ENCODE data around the gene TMEM52B.

The TMEM52B gene

DNA sequence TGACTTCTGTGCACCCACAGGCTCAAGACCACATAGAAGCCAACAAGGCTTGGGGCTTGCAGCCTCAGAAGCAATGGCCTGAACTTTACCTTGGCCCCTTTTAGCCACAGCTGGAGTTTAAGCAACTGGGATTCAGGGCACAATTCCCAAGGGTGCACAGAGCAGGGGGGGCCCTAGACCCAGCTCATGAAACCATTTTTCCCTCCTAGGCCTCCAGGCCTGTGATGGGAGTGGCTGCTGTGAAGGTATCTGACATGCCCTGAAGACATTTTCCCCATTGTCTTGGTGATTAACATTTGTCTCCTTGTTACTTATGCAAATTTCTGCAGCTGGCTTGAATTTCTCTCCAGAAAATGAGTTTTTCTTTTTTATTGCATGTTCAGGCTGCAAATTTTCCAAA, 55.7 kb downstream of the TMEM52B start:
- TF ChIP-seq, protein P1, sequence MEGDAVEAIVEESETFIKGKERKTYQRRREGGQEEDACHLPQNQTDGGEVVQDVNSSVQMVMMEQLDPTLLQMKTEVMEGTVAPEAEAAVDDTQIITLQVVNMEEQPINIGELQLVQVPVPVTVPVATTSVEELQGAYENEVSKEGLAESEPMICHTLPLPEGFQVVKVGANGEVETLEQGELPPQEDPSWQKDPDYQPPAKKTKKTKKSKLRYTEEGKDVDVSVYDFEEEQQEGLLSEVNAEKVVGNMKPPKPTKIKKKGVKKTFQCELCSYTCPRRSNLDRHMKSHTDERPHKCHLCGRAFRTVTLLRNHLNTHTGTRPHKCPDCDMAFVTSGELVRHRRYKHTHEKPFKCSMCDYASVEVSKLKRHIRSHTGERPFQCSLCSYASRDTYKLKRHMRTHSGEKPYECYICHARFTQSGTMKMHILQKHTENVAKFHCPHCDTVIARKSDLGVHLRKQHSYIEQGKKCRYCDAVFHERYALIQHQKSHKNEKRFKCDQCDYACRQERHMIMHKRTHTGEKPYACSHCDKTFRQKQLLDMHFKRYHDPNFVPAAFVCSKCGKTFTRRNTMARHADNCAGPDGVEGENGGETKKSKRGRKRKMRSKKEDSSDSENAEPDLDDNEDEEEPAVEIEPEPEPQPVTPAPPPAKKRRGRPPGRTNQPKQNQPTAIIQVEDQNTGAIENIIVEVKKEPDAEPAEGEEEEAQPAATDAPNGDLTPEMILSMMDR (IDR thresholded peaks at IDR 0.05): no peak
- Histone ChIP-seq H3K36me3 (ENCODE audit: control insufficient read depth, insufficient read depth, low read length) (no peaks in the 10 kb centered on the region), H3K4me3 (ENCODE audit: low read depth, low read length) (no peak overlapping the region), H2AFZ (no peak overlapping the region), H3K9ac (no peak overlapping the region), H3K9me3 (ENCODE audit: control insufficient read depth, low read length) (no peaks in the 10 kb centered on the region), H3K27me3 (ENCODE audit: control insufficient read depth, insufficient read depth, low read length) (no peaks in the 10 kb centered on the region), H3K27ac (no peak overlapping the region), H3K79me2 (no peaks in the 10 kb centered on the region), H3K4me1 (no peaks in the 10 kb centered on the region), H3K4me2 (ENCODE audit: low read length) (no peak overlapping the region)

DNA sequence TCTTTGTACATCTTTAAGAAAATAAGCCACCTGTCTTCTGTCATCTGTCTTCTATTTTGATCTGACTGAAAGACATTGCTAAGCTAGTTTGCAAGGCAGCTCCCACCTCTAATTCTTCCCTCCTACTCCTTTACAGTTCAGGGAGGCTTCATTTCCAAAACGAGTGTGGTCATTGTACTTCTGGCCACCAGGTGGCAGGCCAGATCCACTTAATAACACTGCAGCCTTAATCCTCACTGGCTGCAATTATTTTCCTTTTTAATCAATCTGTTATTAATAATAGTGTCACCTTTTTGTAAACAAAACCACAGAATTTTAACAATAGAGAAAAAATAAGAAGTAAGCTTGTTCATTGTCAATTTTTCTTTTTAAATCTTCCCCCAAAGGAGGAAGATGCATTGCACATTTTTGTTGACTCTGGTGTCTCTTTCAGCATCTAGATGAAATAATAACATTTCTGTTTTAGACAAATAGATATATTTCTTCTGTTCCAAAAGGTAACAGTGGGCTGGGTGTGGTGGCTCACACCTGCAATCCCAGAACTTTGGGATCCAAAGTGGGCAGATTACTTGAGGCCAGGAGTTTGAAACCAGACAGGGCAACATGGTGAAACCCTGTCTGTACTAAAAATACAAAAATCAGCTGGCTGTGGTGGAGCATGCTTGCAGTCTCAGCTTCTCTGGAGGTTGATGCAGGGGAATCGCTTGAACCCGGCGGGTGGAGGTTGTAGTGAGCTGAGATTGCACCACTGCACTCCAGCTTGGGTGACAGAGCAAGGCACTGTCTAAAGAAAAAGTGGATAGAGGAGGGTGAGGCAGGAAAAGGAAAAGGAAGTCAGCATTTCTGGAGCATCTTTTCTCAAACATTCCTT, 57.2 kb downstream of the TMEM52B start:
- Histone ChIP-seq H3K4me1 (no peaks in the 10 kb centered on the region), H3K27ac (no peak overlapping the region), H3K4me3 (ENCODE audit: low read depth, low read length) (no peak overlapping the region), H3K9ac (no peak overlapping the region), H3K79me2 (no peaks in the 10 kb centered on the region), H3K9me3 (ENCODE audit: control insufficient read depth, low read length) (no peaks in the 10 kb centered on the region), H2AFZ (no peak overlapping the region), H3K4me2 (ENCODE audit: low read length) (no peak overlapping the region), H3K27me3 (ENCODE audit: control insufficient read depth, insufficient read depth, low read length) (no peaks in the 10 kb centered on the region), H3K36me3 (ENCODE audit: control insufficient read depth, insufficient read depth, low read length) (no peaks in the 10 kb centered on the region)
- TF ChIP-seq, protein P1 (IDR thresholded peaks at IDR 0.05): peak; percentile 91

DNA sequence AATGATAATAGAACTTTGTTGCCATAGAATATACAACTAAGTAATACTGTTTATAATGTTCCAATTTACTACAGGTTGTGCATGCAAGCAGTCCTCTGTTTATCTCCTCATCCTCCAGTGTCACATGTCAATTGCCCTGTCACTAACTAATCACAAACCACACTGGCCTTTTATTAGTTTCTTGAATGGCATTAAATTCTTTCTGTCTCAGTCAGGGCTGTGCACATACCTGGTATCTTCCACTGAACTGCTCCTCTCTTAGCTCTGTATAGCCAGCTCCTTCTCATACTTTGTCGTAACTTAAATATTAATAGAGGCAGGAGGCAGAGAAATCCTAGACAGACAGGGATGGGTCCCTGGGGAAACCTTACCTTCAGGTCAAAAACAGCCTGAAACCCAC, 57.9 kb downstream of the TMEM52B start:
- H2AFZ ChIP-seq: no peak overlapping the region
- H3K9ac ChIP-seq: no peak overlapping the region
- H3K36me3 ChIP-seq (ENCODE audit: control insufficient read depth, insufficient read depth, low read length): no peaks in the 10 kb centered on the region
- H3K4me2 ChIP-seq (ENCODE audit: low read length): no peak overlapping the region
- TF ChIP-seq, protein P1 (IDR thresholded peaks at IDR 0.05): no peak
- H3K79me2 ChIP-seq: no peaks in the 10 kb centered on the region
- no peak overlapping the region for H3K27ac ChIP-seq
- no peak overlapping the region for H3K4me3 ChIP-seq (ENCODE audit: low read depth, low read length)
- H3K4me1 ChIP-seq: no peaks in the 10 kb centered on the region
- no peaks in the 10 kb centered on the region for H3K9me3 ChIP-seq (ENCODE audit: control insufficient read depth, low read length)
- H3K27me3 ChIP-seq (ENCODE audit: control insufficient read depth, insufficient read depth, low read length): no peaks in the 10 kb centered on the region

DNA sequence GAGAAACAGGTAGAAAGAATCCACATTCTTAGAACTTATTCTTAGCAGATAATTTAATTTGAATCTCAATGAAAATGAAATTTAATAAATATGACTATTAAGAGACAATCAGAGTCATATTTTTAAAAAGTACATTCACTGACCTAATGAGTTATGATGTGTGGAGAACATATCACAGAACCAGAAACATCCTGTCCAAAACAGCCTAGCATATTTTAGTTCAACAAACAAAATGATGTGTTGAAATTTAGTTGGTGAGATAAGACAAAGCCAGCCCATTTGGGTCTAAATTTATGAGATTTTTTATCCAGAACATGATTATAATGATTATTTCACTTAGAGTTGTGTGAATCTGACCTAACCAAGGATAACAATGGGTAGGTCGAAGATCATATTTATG, 59.7 kb downstream of the TMEM52B start:
- no peaks in the 10 kb centered on the region for H3K4me1 ChIP-seq
- H2AFZ ChIP-seq: no peak overlapping the region
- no peak overlapping the region for H3K4me2 ChIP-seq (ENCODE audit: low read length)
- TF ChIP-seq, protein P1 (IDR thresholded peaks at IDR 0.05): no peak
- no peak overlapping the region for H3K27ac ChIP-seq
- H3K36me3 ChIP-seq (ENCODE audit: control insufficient read depth, insufficient read depth, low read length): no peaks in the 10 kb centered on the region
- no peak overlapping the region for H3K4me3 ChIP-seq (ENCODE audit: low read depth, low read length)
- no peaks in the 10 kb centered on the region for H3K9me3 ChIP-seq (ENCODE audit: control insufficient read depth, low read length)
- no peak overlapping the region for H3K9ac ChIP-seq
- H3K79me2 ChIP-seq: no peaks in the 10 kb centered on the region
- H3K27me3 ChIP-seq (ENCODE audit: control insufficient read depth, insufficient read depth, low read length): no peaks in the 10 kb centered on the region

DNA sequence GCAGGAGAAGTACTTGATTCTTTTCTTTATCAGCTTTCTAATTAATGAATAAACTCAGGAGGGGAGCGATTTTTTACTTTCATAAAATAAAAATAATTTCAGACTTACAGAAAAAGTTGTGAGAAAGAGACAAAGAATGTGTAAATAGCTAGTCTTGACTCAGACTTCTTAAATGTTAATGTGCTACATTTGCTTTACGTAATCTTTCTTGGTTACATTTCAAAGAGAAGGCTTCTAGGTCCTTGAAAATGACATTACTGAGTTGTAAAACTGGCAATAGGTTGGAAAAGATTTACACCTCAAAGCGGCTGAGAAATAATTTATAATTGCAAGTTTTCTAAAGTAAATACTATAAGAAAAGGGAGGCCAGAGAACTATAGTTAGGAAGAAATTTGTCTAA, 62.5 kb downstream of the TMEM52B start:
- Histone ChIP-seq H3K27ac (no peak overlapping the region), H3K4me3 (ENCODE audit: low read depth, low read length) (no peak overlapping the region), H3K9me3 (ENCODE audit: control insufficient read depth, low read length) (no peaks in the 10 kb centered on the region), H3K36me3 (ENCODE audit: control insufficient read depth, insufficient read depth, low read length) (no peaks in the 10 kb centered on the region), H2AFZ (no peak overlapping the region), H3K79me2 (no peaks in the 10 kb centered on the region), H3K27me3 (ENCODE audit: control insufficient read depth, insufficient read depth, low read length) (no peaks in the 10 kb centered on the region), H3K4me1 (no peaks in the 10 kb centered on the region), H3K9ac (no peak overlapping the region), H3K4me2 (ENCODE audit: low read length) (no peak overlapping the region)
- TF ChIP-seq, protein P1 (IDR thresholded peaks at IDR 0.05): no peak
